ENCODE measurements around the gene IRGC. TPM values are rescaled to one million over a fixed set of nuclear protein-coding genes. Genes with fewer than 3 reads are reported as not detected.

IRGC gene
- total and polyA plus RNA-seq, 2 experiments from 2014 or later = not detected

GRCh38 chr19:43739439-43740235 is 23.8 kb downstream of the IRGC start:
- DNase-seq = no peak
- H3K79me2 ChIP-seq (ENCODE audit: insufficient read depth) = no peaks in the 10 kb centered on the region
- no peak overlapping the region for H3K4me2 ChIP-seq (ENCODE audit: unreplicated experiment)
- H3K9me3 ChIP-seq (ENCODE audit: low read depth) = no peaks in the 10 kb centered on the region
- in situ Hi-C loops (cut with MboI) = no loop called here
- 0 out of 2 replicates have a peak, but pooled peaks cover 5% of the 10 kb centered on the region for H3F3A ChIP-seq (ENCODE audit: insufficient read depth)
- H4K20me1 ChIP-seq (ENCODE audit: insufficient read depth) = no peaks in the 10 kb centered on the region
- H3K4me3 ChIP-seq = no peak overlapping the region
- no peak overlapping the region for H3K9ac ChIP-seq
- peaks cover 6% of the 10 kb centered on the region; the same call in 1 of the 2 replicates for H3K4me1 ChIP-seq (ENCODE audit: insufficient read depth)
- H3K9me2 ChIP-seq (ENCODE audit: insufficient read depth) = no peaks in the 10 kb centered on the region
- no peak overlapping the region for H3K27ac ChIP-seq
- H3K36me3 ChIP-seq (ENCODE audit: low read depth) = peaks cover 56% of the 10 kb centered on the region
- no peak overlapping the region for H2AFZ ChIP-seq
- no peaks in the 10 kb centered on the region for H3K27me3 ChIP-seq (replicated peaks; ENCODE audit: insufficient read depth)
- 93% methylated on average over 16 of the region's 16 CpGs for WGBS, 2 experiments (ENCODE audit: low coverage in 1 of 2, low lambda C conversion rate in 2 of 2, missing lambda C conversion rate in 2 of 2)
- TF ChIP-seq EZH2phosphoT487 (IDR thresholded peaks at IDR 0.05; ENCODE audit: insufficient read depth, low read depth) (no peak), EZH2 (IDR thresholded peaks at IDR 0.05; ENCODE audit: insufficient read depth, poor library complexity, severe bottlenecking) (no peak)

GRCh38 chr19:43741075-43741825 is 25.4 kb downstream of the IRGC start:
- H3K36me3 ChIP-seq (ENCODE audit: low read depth) = peaks cover 59% of the 10 kb centered on the region
- TF ChIP-seq EZH2phosphoT487 (IDR thresholded peaks at IDR 0.05; ENCODE audit: insufficient read depth, low read depth) = no peak
- no peak for TF ChIP-seq EZH2 (IDR thresholded peaks at IDR 0.05; ENCODE audit: insufficient read depth, poor library complexity, severe bottlenecking)

GRCh38 chr19:43743059-43743458 is 27.2 kb downstream of the IRGC start:
- WGBS, 2 experiments (ENCODE audit: low coverage in 1 of 2, low lambda C conversion rate in 2 of 2, missing lambda C conversion rate in 2 of 2) = 86 to 88% methylated on average over 3 of the region's 3 CpGs
- H3K27ac ChIP-seq = no peak overlapping the region
- H3K27me3 ChIP-seq (replicated peaks; ENCODE audit: insufficient read depth) = no peaks in the 10 kb centered on the region
- no peaks in the 10 kb centered on the region for H3K9me3 ChIP-seq (ENCODE audit: low read depth)
- in situ Hi-C loops (cut with MboI) = no loop called here
- no peaks in the 10 kb centered on the region for H3K9me2 ChIP-seq (ENCODE audit: insufficient read depth)
- no peaks in the 10 kb centered on the region for H4K20me1 ChIP-seq (ENCODE audit: insufficient read depth)
- DNase-seq = peak; percentile 49
- TF ChIP-seq EZH2 (IDR thresholded peaks at IDR 0.05; ENCODE audit: insufficient read depth, poor library complexity, severe bottlenecking) (no peak), EZH2phosphoT487 (IDR thresholded peaks at IDR 0.05; ENCODE audit: insufficient read depth, low read depth) (no peak)
- H2AFZ ChIP-seq = no peak overlapping the region
- H3K4me2 ChIP-seq (ENCODE audit: unreplicated experiment) = no peak overlapping the region
- no peak overlapping the region for H3K4me3 ChIP-seq
- 0 out of 2 replicates have a peak, but pooled peaks cover 2% of the 10 kb centered on the region for H3K79me2 ChIP-seq (ENCODE audit: insufficient read depth)
- H3K4me1 ChIP-seq (ENCODE audit: insufficient read depth) = peaks cover 6% of the 10 kb centered on the region; the same call in 1 of the 2 replicates
- H3K9ac ChIP-seq = no peak overlapping the region
- H3F3A ChIP-seq (ENCODE audit: insufficient read depth) = 0 out of 2 replicates have a peak, but pooled peaks cover 5% of the 10 kb centered on the region
- peaks cover 60% of the 10 kb centered on the region for H3K36me3 ChIP-seq (ENCODE audit: low read depth)

More at GRCh38 chr19:43741075-43741825, 25.4 kb downstream of the IRGC start:
- Histone ChIP-seq H3K79me2 (ENCODE audit: insufficient read depth) (no peaks in the 10 kb centered on the region), H3K4me3 (no peak overlapping the region), H4K20me1 (ENCODE audit: insufficient read depth) (no peaks in the 10 kb centered on the region), H3K9me2 (ENCODE audit: insufficient read depth) (no peaks in the 10 kb centered on the region), H2AFZ (no peak overlapping the region), H3F3A (ENCODE audit: insufficient read depth) (0 out of 2 replicates have a peak, but pooled peaks cover 5% of the 10 kb centered on the region), H3K4me2 (ENCODE audit: unreplicated experiment) (no peak overlapping the region), H3K9ac (no peak overlapping the region), H3K27me3 (replicated peaks; ENCODE audit: insufficient read depth) (no peaks in the 10 kb centered on the region), H3K27ac (no peak overlapping the region), H3K4me1 (ENCODE audit: insufficient read depth) (peaks cover 6% of the 10 kb centered on the region; the same call in 1 of the 2 replicates), H3K9me3 (ENCODE audit: low read depth) (no peaks in the 10 kb centered on the region)
- 80 to 88% methylated on average over 10 of the region's 10 CpGs for WGBS, 2 experiments (ENCODE audit: low coverage in 1 of 2, low lambda C conversion rate in 2 of 2, missing lambda C conversion rate in 2 of 2)
- in situ Hi-C loops (cut with MboI) = no loop called here
- no peak for DNase-seq

GRCh38 chr19:43747557-43748204 is 31.8 kb downstream of the IRGC start:
- in situ Hi-C loops (cut with MboI) = loop anchor here (5.0 kb wide), 1 partner anchor 40 kb away; no protein-coding TSS in a partner anchor
- Histone ChIP-seq H3K27me3 (replicated peaks; ENCODE audit: insufficient read depth) (no peaks in the 10 kb centered on the region), H4K20me1 (ENCODE audit: insufficient read depth) (no peaks in the 10 kb centered on the region), H3K79me2 (ENCODE audit: insufficient read depth) (peaks cover 49% of the 10 kb centered on the region), H3K9ac (no peak overlapping the region), H3K9me2 (ENCODE audit: insufficient read depth) (no peaks in the 10 kb centered on the region), H3K4me2 (ENCODE audit: unreplicated experiment) (no peak overlapping the region), H2AFZ (no peak overlapping the region), H3K4me3 (no peak overlapping the region), H3K9me3 (ENCODE audit: low read depth) (no peaks in the 10 kb centered on the region), H3K36me3 (ENCODE audit: low read depth) (peaks cover 41% of the 10 kb centered on the region), H3F3A (ENCODE audit: insufficient read depth) (peaks cover 22% of the 10 kb centered on the region), H3K4me1 (ENCODE audit: insufficient read depth) (peaks cover 24% of the 10 kb centered on the region), H3K27ac (no peak overlapping the region)
- no peak for DNase-seq
- TF ChIP-seq EZH2phosphoT487 (IDR thresholded peaks at IDR 0.05; ENCODE audit: insufficient read depth, low read depth) (no peak), EZH2 (IDR thresholded peaks at IDR 0.05; ENCODE audit: insufficient read depth, poor library complexity, severe bottlenecking) (no peak)
- 82 to 86% methylated on average over 13 to 16 of the region's 16 CpGs for WGBS, 2 experiments (ENCODE audit: low coverage in 1 of 2, low lambda C conversion rate in 2 of 2, missing lambda C conversion rate in 2 of 2)
